Activated T-helper 17 cell treated with anti-CD3 and anti-CD28 coated beads, Interleukin-2, amount 50 U/mL, for 72 hours (primary cell): ENCODE results near the gene LSAMP. TPM values are rescaled to one million over a fixed set of nuclear protein-coding genes. Genes with fewer than 3 reads are reported as not detected.

Experiments used
- ATAC-seq: fragments of 150-1000 bp; cut with Tn5 transposase; replicated peaks from 2 replicates; pipeline ENCODE4 v1.10.0; 2021; ENCODE audit warnings: mild to moderate bottlenecking, moderate library complexity
- H3K27ac Mint-ChIP-seq: one replicate; pipeline ENCODE4 v1.8.0; 2022; ENCODE audit warnings: mixed read lengths
- H3K27me3 Mint-ChIP-seq: one replicate; pipeline ENCODE4 v1.8.0; 2022; ENCODE audit warnings: mixed read lengths
- H3K36me3 Mint-ChIP-seq: one replicate; pipeline ENCODE4 v1.8.0; 2022; ENCODE audit warnings: low read depth, mild to moderate bottlenecking, mixed read lengths
- H3K4me1 Mint-ChIP-seq: one replicate; pipeline ENCODE4 v1.8.0; 2022; ENCODE audit warnings: mixed read lengths
- H3K4me3 Mint-ChIP-seq: one replicate; pipeline ENCODE4 v1.8.0; 2022; ENCODE audit warnings: mild to moderate bottlenecking, mixed read lengths
- H3K9me3 Mint-ChIP-seq: one replicate; pipeline ENCODE4 v1.8.0; 2022; ENCODE audit warnings: mixed read lengths
- total RNA-seq, 2 donors: library from RNA; stranded (reverse); gene quantifications; one replicate each; pipeline ENCODE4 v1.2.3, GENCODE V29; 2022

LSAMP gene
- total RNA-seq, 2 donors from 2014 or later: not detected

- Mint-ChIP-seq H3K27ac (no peak overlapping the region), H3K36me3 (no peaks in the 10 kb centered on the region), H3K4me3 (no peak overlapping the region), H3K4me1 (no peaks in the 10 kb centered on the region), H3K27me3 (no peaks in the 10 kb centered on the region), H3K9me3 (no peaks in the 10 kb centered on the region)
- ATAC-seq: no peak
These were observed 464.6 kb downstream of the LSAMP start for GRCh38 chr3:115980709-115981108.

GRCh38 chr3:115977866-115978265 lies 467.4 kb downstream of the LSAMP start:
- peaks cover 2% of the 10 kb centered on the region for H3K27me3 Mint-ChIP-seq
- no peaks in the 10 kb centered on the region for H3K4me1 Mint-ChIP-seq
- no peaks in the 10 kb centered on the region for H3K36me3 Mint-ChIP-seq
- peaks cover 3% of the 10 kb centered on the region for H3K9me3 Mint-ChIP-seq
- H3K27ac Mint-ChIP-seq: no peak overlapping the region
- ATAC-seq: no peak
- H3K4me3 Mint-ChIP-seq: no peak overlapping the region

GRCh38 chr3:115975796-115976195 lies 469.5 kb downstream of the LSAMP start:
- no peak for ATAC-seq
- Mint-ChIP-seq H3K27ac (no peak overlapping the region), H3K36me3 (no peaks in the 10 kb centered on the region), H3K9me3 (peaks cover 3% of the 10 kb centered on the region), H3K27me3 (peaks cover 4% of the 10 kb centered on the region), H3K4me3 (no peak overlapping the region), H3K4me1 (no peaks in the 10 kb centered on the region)

- Mint-ChIP-seq H3K4me3 (no peak overlapping the region), H3K36me3 (no peaks in the 10 kb centered on the region), H3K27ac (no peak overlapping the region), H3K27me3 (peaks cover 4% of the 10 kb centered on the region), H3K9me3 (peaks cover 3% of the 10 kb centered on the region), H3K4me1 (no peaks in the 10 kb centered on the region)
- no peak for ATAC-seq
These were observed 469.9 kb downstream of the LSAMP start for GRCh38 chr3:115975353-115975752.

GRCh38 chr3:115974940-115975339 lies 470.3 kb downstream of the LSAMP start:
- peaks cover 3% of the 10 kb centered on the region for H3K9me3 Mint-ChIP-seq
- no peaks in the 10 kb centered on the region for H3K4me1 Mint-ChIP-seq
- H3K4me3 Mint-ChIP-seq: no peak overlapping the region
- ATAC-seq: no peak
- no peak overlapping the region for H3K27ac Mint-ChIP-seq
- peaks cover 4% of the 10 kb centered on the region for H3K27me3 Mint-ChIP-seq
- H3K36me3 Mint-ChIP-seq: no peaks in the 10 kb centered on the region

GRCh38 chr3:115968871-115969270 lies 476.4 kb downstream of the LSAMP start:
- no peaks in the 10 kb centered on the region for H3K36me3 Mint-ChIP-seq
- H3K27me3 Mint-ChIP-seq: peaks cover 4% of the 10 kb centered on the region
- no peak overlapping the region for H3K27ac Mint-ChIP-seq
- no peaks in the 10 kb centered on the region for H3K4me1 Mint-ChIP-seq
- H3K4me3 Mint-ChIP-seq: no peak overlapping the region
- H3K9me3 Mint-ChIP-seq: peaks cover 3% of the 10 kb centered on the region
- ATAC-seq: no peak

GRCh38 chr3:115961380-115961779 lies 483.9 kb downstream of the LSAMP start:
- no peaks in the 10 kb centered on the region for H3K4me1 Mint-ChIP-seq
- H3K36me3 Mint-ChIP-seq: no peaks in the 10 kb centered on the region
- H3K4me3 Mint-ChIP-seq: no peak overlapping the region
- H3K9me3 Mint-ChIP-seq: no peaks in the 10 kb centered on the region
- ATAC-seq: no peak
- no peak overlapping the region for H3K27ac Mint-ChIP-seq
- peaks cover 18% of the 10 kb centered on the region for H3K27me3 Mint-ChIP-seq

GRCh38 chr3:115960799-115961198 lies 484.5 kb downstream of the LSAMP start:
- Mint-ChIP-seq H3K4me3 (no peak overlapping the region), H3K4me1 (no peaks in the 10 kb centered on the region), H3K36me3 (no peaks in the 10 kb centered on the region), H3K27me3 (peaks cover 18% of the 10 kb centered on the region), H3K9me3 (no peaks in the 10 kb centered on the region), H3K27ac (no peak overlapping the region)
- ATAC-seq: no peak

GRCh38 chr3:115958526-115958925 lies 486.8 kb downstream of the LSAMP start:
- Mint-ChIP-seq H3K27ac (no peak overlapping the region), H3K4me3 (no peak overlapping the region), H3K4me1 (no peaks in the 10 kb centered on the region), H3K36me3 (no peaks in the 10 kb centered on the region), H3K9me3 (no peaks in the 10 kb centered on the region), H3K27me3 (peaks cover 18% of the 10 kb centered on the region)
- no peak for ATAC-seq

- Mint-ChIP-seq H3K36me3 (no peaks in the 10 kb centered on the region), H3K4me1 (no peaks in the 10 kb centered on the region), H3K27ac (no peak overlapping the region), H3K4me3 (no peak overlapping the region), H3K9me3 (peaks cover 4% of the 10 kb centered on the region), H3K27me3 (peaks cover 3% of the 10 kb centered on the region)
- no peak for ATAC-seq
These were observed 498.0 kb downstream of the LSAMP start for GRCh38 chr3:115947325-115947724.

- Mint-ChIP-seq H3K4me3 (no peak overlapping the region), H3K4me1 (no peaks in the 10 kb centered on the region), H3K27me3 (peaks cover 3% of the 10 kb centered on the region), H3K9me3 (peaks cover 4% of the 10 kb centered on the region), H3K36me3 (no peaks in the 10 kb centered on the region), H3K27ac (no peak overlapping the region)
- ATAC-seq: no peak
These were observed 501.7 kb downstream of the LSAMP start for GRCh38 chr3:115943579-115943978.

GRCh38 chr3:115937054-115937453 lies 508.2 kb downstream of the LSAMP start:
- ATAC-seq: no peak
- no peak overlapping the region for H3K27ac Mint-ChIP-seq

GRCh38 chr3:115932807-115933206 lies 512.5 kb downstream of the LSAMP start:
- Mint-ChIP-seq H3K36me3 (no peaks in the 10 kb centered on the region), H3K27me3 (peaks cover 15% of the 10 kb centered on the region), H3K27ac (no peak overlapping the region), H3K4me1 (no peaks in the 10 kb centered on the region), H3K9me3 (peaks cover 4% of the 10 kb centered on the region), H3K4me3 (no peak overlapping the region)
- no peak for ATAC-seq

More at GRCh38 chr3:115937054-115937453, 508.2 kb downstream of the LSAMP start:
- Mint-ChIP-seq H3K36me3 (no peaks in the 10 kb centered on the region), H3K4me3 (no peak overlapping the region), H3K27me3 (peaks cover 11% of the 10 kb centered on the region), H3K9me3 (peaks cover 8% of the 10 kb centered on the region), H3K4me1 (no peaks in the 10 kb centered on the region)

- Mint-ChIP-seq H3K9me3 (peaks cover 4% of the 10 kb centered on the region), H3K27me3 (peaks cover 18% of the 10 kb centered on the region), H3K4me3 (no peak overlapping the region), H3K27ac (no peak overlapping the region), H3K4me1 (no peaks in the 10 kb centered on the region), H3K36me3 (no peaks in the 10 kb centered on the region)
- ATAC-seq: no peak
These were observed 513.7 kb downstream of the LSAMP start for GRCh38 chr3:115931581-115931980.

- Mint-ChIP-seq H3K4me1 (no peaks in the 10 kb centered on the region), H3K27me3 (peaks cover 18% of the 10 kb centered on the region), H3K9me3 (peaks cover 4% of the 10 kb centered on the region), H3K4me3 (no peak overlapping the region), H3K36me3 (no peaks in the 10 kb centered on the region), H3K27ac (no peak overlapping the region)
- ATAC-seq: no peak
These were observed 514.4 kb downstream of the LSAMP start for GRCh38 chr3:115930922-115931321.

- ATAC-seq: no peak
- peaks cover 4% of the 10 kb centered on the region for H3K9me3 Mint-ChIP-seq
- no peak overlapping the region for H3K27ac Mint-ChIP-seq
- peaks cover 18% of the 10 kb centered on the region for H3K27me3 Mint-ChIP-seq
- H3K4me3 Mint-ChIP-seq: no peak overlapping the region
- H3K4me1 Mint-ChIP-seq: no peaks in the 10 kb centered on the region
- no peaks in the 10 kb centered on the region for H3K36me3 Mint-ChIP-seq
These were observed 515.1 kb downstream of the LSAMP start for GRCh38 chr3:115930168-115930567.
